Measurements from ENCODE around the gene NLE1.
"Not testable (repeated sequence)": the region's sequence is repeated elsewhere in the genome, so short reads cannot be mapped to it uniquely, and the experiment has no call there.

Gene NLE1

DNA sequence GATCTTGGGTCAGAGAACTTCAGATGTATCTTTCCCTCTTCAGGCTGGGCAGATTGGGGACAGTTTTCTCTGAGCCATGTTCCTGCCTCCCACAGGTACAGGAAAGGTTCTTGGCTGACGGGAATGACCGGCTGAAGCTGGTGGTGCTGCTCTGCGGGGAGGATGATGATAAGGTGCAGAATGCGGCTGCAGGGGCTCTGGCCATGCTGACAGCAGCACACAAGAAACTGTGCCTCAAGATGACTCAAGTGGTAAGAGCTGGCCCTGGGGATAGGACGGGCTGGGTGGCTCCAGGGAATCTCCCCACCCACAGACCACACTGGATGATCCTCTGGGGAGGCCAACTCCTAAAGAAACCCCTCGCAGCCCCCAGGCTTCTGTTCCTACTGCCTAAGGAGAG is 41.2 kb upstream of the NLE1 start:
- TF ChIP-seq, protein P1, sequence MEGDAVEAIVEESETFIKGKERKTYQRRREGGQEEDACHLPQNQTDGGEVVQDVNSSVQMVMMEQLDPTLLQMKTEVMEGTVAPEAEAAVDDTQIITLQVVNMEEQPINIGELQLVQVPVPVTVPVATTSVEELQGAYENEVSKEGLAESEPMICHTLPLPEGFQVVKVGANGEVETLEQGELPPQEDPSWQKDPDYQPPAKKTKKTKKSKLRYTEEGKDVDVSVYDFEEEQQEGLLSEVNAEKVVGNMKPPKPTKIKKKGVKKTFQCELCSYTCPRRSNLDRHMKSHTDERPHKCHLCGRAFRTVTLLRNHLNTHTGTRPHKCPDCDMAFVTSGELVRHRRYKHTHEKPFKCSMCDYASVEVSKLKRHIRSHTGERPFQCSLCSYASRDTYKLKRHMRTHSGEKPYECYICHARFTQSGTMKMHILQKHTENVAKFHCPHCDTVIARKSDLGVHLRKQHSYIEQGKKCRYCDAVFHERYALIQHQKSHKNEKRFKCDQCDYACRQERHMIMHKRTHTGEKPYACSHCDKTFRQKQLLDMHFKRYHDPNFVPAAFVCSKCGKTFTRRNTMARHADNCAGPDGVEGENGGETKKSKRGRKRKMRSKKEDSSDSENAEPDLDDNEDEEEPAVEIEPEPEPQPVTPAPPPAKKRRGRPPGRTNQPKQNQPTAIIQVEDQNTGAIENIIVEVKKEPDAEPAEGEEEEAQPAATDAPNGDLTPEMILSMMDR (IDR thresholded peaks at IDR 0.05; ENCODE audit: borderline replicate concordance, insufficient read depth, low read depth, low read length) = no peak
- H3K4me3 ChIP-seq (ENCODE audit: low read depth, low read length) = no peak overlapping the region

DNA sequence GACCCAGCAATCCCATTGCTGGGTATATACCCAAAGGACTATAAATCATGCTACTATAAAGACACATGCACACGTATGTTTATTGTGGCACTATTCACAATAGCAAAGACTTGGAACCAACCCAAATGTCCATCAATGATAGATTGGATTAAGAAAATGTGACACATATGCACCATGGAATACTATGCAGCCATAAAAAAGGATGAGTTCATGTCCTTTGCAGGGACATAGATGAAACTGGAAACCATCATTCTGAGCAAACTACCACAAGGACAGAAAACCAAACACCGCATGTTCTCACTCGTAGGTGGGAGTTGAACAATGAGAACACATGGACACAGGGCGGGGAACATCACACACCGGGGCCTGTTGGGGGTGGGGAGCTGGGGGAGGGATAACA is 37.3 kb upstream of the NLE1 start:
- not testable (repeated sequence) for H3K4me3 ChIP-seq (ENCODE audit: low read depth, low read length)

DNA sequence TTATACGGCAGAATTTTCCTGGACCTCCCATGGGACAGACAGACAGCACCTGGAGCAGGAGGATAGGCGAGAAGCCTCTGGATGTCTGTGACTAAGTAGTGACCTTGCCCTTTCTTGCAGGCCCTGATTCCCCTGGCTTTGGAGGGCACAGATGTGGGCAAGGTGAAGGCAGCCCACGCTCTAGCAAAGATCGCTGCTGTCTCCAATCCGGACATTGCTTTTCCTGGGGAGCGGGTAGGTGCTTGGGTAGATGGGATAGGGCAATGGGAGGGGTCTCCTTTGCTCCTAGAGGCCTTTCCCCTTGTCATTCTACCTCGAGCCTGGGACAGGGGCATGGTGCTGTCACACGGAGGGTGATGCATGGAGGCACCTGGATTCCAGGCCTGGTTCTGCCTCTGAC is 34.8 kb upstream of the NLE1 start:
- TF ChIP-seq, protein P1 (IDR thresholded peaks at IDR 0.05; ENCODE audit: borderline replicate concordance, insufficient read depth, low read depth, low read length) = no peak
- no peak overlapping the region for H3K4me3 ChIP-seq (ENCODE audit: low read depth, low read length)

DNA sequence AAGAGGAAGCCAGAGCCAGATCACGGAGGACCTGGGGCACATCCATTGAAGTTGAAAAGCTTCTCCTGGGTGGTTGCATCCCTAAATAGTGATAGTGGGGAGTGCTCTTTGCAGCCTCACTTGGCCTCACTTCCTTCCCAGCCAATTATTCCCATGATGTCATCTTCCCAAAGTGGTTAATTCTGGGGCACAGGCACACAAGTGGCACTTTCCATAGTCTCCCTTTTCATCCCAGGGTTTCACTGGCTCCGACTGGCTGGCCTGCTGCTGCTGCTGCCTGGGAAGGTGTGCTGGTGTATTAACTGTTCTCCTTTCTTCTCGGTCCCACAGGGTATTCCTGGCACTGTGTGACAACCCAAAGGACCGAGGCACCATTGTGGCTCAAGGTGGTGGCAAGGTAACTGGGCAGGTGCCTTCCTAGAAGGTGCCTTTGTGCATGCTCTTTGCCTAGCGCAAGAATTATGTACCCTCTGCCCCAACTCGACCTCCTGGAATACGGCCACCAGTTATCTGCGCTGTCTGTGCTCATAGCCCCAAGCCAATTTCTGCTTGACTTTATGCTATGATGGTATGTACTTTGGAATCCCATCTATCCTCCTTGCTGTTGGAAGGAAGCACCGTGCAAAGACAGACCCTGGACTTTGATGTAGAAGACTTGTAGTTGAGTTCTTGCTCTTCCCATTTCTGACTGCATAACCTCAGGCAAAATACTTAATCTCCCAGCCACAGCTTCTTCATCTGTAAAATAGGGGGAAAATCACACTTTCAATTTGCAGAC is 33.7 kb upstream of the NLE1 start:
- TF ChIP-seq, protein P1 (IDR thresholded peaks at IDR 0.05; ENCODE audit: borderline replicate concordance, insufficient read depth, low read depth, low read length) = no peak

DNA sequence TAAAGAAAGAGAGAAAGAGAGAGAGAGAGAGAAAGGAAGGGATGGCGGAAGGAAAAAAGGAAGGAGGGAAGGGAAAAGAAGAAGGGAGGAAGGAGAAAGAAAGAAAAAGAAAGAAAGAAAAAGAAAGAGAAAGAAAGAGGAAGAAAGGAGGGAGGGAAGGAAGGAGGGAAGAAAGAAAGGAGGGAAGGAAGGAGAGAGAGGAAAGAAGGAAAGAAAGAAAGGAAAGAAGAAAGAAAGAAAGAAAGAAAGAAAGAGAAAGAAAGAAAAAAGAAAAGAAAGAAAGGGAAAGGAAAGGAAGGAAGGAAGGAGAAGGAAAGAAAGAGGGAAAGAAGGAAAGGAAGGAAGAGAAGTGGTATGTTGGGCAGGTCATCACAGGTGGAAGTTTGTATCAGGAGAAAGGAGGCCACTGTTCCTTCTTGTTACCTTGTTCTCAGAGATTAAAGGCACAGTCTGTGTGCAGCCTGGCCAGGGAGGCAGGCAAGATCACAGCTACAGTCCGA is 32.8 kb upstream of the NLE1 start:
- no peak overlapping the region for H3K4me3 ChIP-seq (ENCODE audit: low read depth, low read length)
- TF ChIP-seq, protein P1 (IDR thresholded peaks at IDR 0.05; ENCODE audit: borderline replicate concordance, insufficient read depth, low read depth, low read length) = no peak

More for the DNA sequence above, 33.7 kb upstream of the NLE1 start:
- H3K4me3 ChIP-seq (ENCODE audit: low read depth, low read length) = no peak overlapping the region

DNA sequence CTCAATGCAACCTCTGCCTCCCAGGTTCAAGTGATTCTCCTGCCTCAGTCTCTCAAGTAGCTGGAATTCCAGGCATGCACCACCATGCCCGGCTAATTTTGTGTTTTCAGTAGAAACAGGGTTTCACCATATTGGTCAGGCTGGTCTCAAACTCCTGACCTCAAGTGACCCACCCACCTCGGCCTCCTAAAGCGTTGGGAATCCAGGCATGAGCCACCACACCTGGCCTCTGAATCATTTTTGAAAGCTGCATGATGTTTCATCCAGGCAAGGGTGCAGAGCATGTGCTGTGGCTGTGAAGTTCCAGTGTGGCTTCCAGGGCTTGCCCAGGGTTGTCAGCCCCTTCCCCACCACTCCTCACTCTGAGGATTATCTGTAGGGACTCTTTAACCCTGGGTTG is 30.2 kb upstream of the NLE1 start:
- not testable (repeated sequence) for H3K4me3 ChIP-seq (ENCODE audit: low read depth, low read length)

DNA sequence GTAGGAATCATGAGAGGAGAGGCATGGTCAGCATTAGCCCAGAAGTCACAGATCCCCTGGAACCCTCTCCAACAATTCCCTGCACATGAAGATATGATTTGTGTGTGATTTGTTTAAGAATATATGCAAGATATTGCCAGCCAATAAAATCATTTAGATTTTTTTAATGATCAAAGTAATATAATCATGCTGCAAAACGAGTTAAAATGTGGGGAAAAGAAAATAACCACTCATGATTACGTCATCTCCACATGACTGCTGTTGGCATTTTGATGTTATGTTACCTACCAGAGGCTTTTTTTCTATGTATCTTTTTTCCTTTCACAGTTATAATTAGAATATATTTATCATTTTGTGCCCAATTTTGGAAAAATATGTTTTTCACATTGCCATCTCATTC is 29.7 kb upstream of the NLE1 start:
- H3K4me3 ChIP-seq (ENCODE audit: low read depth, low read length) = no peak overlapping the region
- TF ChIP-seq, protein P1 (IDR thresholded peaks at IDR 0.05; ENCODE audit: borderline replicate concordance, insufficient read depth, low read depth, low read length) = no peak

DNA sequence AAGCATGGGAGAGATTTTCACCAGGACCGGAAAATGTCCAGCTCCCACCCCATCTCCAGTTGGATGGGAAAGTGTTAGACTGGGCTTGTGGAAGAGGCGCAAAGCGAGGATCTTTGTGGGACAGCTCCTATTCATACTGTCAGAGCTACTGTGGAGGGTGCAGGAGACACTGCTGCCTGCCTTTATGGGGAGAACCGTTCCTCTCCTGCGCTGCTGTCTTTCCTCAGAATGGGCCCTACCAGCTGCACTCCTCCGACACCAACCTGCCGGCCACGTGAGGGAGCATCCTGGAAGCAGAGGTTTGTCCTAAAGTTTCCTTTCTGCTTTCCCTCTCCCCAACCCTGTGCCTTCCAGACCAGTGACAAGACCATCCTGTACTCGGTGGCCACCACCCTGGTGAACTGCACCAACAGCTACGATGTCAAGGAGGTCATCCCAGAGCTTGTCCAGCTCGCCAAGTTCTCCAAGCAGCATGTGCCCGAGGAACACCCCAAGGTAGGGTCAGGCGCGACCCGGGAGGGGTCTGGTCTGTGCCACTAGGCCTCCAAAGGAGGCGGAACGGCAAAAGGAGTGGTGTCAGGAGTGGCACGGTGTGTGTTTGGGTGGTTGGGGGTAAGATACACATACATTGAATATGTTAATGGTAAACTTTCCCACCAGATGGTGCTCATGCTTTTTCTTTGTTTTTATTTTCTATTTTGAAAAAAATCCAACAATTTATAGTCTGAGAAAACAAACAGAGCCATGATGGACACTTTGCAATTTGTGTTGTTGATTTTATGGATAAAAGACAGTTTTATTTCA is 29.1 kb upstream of the NLE1 start:
- TF ChIP-seq, protein P1 (IDR thresholded peaks at IDR 0.05; ENCODE audit: borderline replicate concordance, insufficient read depth, low read depth, low read length) = no peak
- H3K4me3 ChIP-seq (ENCODE audit: low read depth, low read length) = no peak overlapping the region

Data from GM12875 (cell line).